NCI-H2196 treated with DMSO at 0.1 percent for 48 hours (cell line): ENCODE data around the gene CBLN4.

Experiments
- DNase-seq: peaks from one replicate; lab custom pipeline; 2025; ENCODE audit not compliant: unreplicated experiment; lab: John Stamatoyannopoulos, UW

CBLN4 gene

GRCh38 chr20:56005389-56005715 is at the start of gene CBLN4:
Gene CBLN4, minus strand, starts transcription at chr20:56005519. Its CDS starts 1,348 bp downstream, at chr20:56004171.
- no peak for DNase-seq

GRCh38 chr20:56043227-56043626 is 37.9 kb upstream of the CBLN4 start:
- DNase-seq: no peak

- DNase-seq: no peak
These were observed 26.9 kb upstream of the CBLN4 start for GRCh38 chr20:56032251-56032650.

GRCh38 chr20:56018716-56019115 is 13.4 kb upstream of the CBLN4 start:
- DNase-seq: no peak

DNA sequence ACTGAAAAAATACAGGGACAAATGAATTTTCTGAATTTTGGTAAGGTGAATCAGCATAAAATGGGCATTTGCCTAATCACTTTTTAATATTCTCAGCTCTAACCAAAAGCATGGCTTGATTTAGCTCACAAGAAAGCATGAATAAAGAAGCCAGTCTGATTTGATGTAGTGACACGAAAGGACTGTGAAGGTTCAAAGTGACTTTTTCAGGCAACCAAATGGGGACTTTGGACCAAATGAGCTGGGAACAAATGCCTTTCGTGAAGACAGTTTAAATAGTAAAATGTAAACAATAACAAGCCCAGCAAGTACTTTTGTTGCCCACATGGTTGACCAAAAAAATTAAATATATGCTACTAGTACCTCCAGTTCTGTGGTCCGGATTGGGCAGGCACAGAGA is 12.9 kb upstream of the CBLN4 start:
- DNase-seq: no peak

GRCh38 chr20:56017560-56017959 is 12.2 kb upstream of the CBLN4 start:
- no peak for DNase-seq

GRCh38 chr20:56014998-56015397 is 9.7 kb upstream of the CBLN4 start:
- no peak for DNase-seq

GRCh38 chr20:56014151-56014550 is 8.8 kb upstream of the CBLN4 start:
- no peak for DNase-seq

- DNase-seq: no peak
These were observed 519 bp downstream of the CBLN4 start for GRCh38 chr20:56004611-56005388.

DNA sequence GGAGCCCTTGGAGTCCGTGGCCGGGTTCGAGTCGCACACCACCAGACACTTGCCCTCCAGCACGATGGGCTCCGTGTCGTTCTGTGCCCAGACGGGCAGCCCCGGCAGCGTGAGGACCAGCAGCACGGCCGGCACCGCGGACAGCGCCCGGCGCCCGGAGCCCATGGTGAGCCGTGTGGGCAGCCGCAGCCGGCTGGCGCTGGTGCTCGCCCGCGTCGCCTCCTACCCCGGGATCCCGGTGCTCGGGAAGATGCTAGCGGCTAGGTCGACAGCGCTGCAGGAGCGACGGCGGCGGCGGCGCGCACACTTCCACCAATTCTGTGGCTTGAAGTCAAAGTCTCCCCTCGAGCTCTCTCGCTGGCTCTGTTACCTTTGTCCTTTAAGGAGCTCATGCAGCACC is 1.3 kb downstream of the CBLN4 start:
- DNase-seq: no peak

- no peak for DNase-seq
These were observed 2.2 kb downstream of the CBLN4 start for GRCh38 chr20:56002908-56003800.

DNA sequence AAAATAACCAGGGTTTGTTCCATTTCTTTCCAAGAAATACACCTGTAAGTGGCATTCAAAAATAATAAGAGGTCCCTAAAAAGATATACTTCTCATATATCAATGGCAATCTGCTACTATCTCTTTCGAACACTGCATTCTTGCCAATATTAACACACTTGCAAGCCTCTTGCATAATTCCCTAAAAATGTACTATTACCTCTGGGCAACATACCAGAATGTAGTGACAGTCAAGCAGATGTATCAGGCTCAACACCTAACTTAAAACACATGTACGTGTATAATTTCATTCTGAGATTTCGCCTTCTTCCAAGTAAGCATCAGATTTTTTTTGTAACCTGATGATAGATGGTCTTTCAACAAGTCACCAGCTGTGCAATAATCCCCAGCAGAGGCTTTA is 3.4 kb downstream of the CBLN4 start:
- no peak for DNase-seq

- DNase-seq: no peak
These were observed 4.1 kb downstream of the CBLN4 start for GRCh38 chr20:56001106-56001785.

DNA sequence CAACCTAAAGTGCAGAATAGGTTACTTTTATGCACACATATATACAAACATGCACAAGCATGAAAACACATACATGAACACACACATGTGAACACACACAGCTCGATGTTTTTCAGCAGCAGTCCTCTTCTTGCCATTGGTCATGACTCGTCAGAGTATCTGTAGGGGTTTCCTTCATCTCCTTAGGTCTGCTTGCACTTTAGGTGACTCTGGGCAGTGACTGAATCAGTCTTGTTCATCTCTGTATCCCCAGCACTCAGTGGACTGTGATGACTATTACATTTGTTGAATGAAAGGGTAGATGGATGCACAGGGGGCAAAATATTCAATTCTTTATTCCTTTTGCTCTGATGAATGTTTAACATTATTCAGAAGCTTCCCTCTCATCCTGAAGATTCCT is 26.8 kb downstream of the CBLN4 start:
- DNase-seq: no peak

DNA sequence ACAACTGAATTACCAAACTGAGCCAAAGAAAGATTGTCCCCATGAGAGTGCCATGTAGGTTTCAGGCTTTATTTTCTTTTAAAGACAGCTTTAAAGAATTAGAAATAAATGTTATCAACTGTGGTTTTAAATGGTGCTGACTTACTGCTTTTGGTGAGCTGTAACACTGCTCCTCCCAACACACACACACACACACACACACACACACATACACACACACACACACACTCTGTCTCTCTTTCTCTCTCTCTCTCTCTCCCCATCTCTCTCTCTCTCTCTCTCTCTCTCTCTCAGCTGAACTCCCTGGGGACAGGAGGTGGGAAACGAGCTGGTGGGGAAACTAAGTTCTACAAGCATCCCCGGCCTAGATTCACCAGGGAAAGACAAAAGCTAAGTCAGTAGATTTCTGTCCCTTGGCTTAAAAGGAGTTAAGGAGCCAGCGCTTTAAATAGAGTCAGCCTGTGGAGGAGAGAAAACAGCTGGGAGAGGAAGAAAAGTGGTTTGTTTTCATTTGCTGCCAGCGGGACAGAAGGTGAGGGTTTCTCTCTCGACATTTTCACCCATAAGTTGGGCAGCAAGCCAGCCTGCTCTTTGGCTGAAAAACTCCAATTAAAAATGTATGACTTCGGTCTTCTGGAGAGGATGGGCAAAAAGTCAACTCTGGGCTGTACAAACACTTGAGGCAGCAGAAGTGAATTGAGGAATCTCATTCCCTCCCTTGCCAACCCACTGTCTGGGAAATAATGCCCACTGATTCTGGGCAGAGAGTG is 27.4 kb downstream of the CBLN4 start:
- no peak for DNase-seq

DNA sequence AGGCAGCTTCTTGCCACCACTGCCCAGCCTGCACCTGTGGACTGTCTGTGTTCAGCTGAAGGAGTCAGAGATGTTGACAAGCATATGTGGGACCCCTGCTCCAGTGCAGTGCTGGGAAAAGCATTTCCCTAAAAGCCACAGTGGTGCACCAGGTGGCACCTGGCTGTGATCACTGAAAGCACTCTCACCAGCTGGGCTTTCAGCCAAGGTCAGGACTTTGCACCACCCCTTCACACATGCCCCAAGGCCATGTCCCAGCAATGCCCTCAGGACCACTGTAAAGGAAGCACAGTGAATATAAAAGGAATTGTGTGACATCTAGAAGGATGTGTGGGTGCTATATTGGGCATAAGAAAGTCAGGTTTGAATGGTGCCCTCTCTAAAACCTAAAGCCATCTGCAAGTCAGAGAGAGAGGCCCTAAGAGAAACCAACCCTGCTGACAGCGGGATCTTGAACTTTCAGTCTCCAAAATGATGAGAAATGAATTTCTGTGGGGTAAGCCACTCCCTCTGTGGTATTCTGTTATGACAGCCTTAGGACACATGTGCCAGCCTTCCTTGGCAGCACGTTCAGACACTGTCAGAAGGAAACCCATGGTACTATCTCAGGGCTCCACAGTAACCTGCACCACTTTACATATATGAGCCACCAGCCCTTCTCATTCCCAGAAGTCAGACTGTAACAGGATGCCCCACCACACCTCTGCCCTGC is 30.7 kb downstream of the CBLN4 start:
- no peak for DNase-seq

GRCh38 chr20:55964790-55965189 is 40.5 kb downstream of the CBLN4 start:
- DNase-seq: no peak

DNA sequence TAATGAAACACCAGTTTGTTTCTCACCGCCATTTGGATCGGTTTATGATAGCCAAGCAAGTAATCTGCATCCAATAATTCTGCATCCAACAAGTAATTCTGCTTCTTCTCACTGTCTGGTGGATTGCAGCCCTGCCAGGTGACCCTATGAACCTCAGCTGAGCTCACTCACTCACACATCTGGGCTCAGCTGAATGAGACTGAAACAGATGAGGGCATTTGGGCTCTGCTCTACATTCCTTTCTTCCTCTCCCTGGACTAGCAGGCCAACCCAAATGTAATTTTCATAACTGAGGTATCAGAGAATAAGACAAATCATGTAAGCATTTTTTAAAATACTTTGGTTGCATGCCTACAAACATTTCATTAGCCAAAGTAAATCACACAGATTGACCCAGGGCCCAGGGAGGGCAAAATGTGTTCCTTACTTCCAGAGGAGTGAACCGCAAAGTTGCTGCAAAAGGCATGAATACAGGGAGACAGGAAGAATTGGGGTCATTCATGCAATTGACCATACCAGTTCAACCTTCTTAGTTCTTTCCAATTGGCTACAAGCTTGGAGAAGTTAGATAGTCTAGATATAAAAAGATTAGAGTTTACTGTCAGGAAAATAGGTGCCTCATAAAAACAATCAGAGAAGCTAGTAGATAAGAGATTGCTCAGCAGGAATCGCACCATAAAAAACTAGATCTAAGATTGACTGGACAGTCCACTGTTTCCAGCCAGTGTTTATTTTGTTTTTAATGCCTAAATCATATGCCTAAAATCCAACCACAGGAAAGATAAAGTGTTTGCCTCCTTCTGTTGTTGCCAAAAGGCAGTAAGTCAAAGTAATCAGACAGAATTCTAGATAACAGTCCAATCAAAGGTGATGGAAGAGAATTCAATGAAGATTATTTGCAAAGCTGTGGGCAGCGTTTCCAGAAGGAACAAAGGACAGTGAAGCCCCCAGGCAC is 43.7 kb downstream of the CBLN4 start:
- no peak for DNase-seq

DNA sequence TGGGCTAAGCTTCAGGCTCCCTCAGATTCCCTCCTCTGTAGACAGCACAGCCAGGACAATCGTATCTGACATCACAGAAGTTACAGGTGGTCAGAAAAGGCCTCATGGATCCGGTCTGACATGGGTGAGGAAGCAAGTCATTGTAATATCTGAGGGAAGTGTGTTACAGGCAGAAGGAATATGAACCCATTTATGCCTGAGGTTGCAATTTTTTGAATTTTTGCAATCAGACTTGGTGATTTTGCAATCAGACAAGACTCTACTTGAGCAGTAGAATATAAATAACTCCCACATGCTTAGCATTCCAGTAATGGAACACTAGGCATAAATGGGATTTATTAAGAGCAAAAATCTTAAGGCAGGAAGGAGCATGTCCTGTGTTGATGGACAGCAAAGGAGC is 52.1 kb downstream of the CBLN4 start:
- no peak for DNase-seq
